Fibroblast of lung (primary cell): Measurements from ENCODE around the gene HSD3B1. TPM values are rescaled to one million over a fixed set of nuclear protein-coding genes. Genes with fewer than 3 reads are reported as not detected.

Experiments used
- DNase-seq, 2 donors: peaks; one replicate each; pipeline versions ENCODE4 v3.0.0 to v3.0.0-alpha.2; 2010; ENCODE audit warnings: low read depth in 2 of 2
- H2AFZ ChIP-seq: 2 replicates; pipeline ENCODE4 v1.5.1; 2012; ENCODE audit warnings: low read length, control low read depth, inconsistent platforms
- H3K27ac ChIP-seq: 2 replicates; pipeline ENCODE4 v1.5.1; 2011; ENCODE audit warnings: low read length, control low read depth; ENCODE audit not compliant: insufficient read depth
- H3K27me3 ChIP-seq: 2 replicates; pipeline ENCODE4 v1.5.1; 2011; ENCODE audit warnings: mild to moderate bottlenecking, low read length; ENCODE audit not compliant: control insufficient read depth, insufficient read depth
- H3K36me3 ChIP-seq: 2 replicates; pipeline ENCODE4 v1.5.1; 2011; ENCODE audit warnings: low read length; ENCODE audit not compliant: control insufficient read depth, insufficient read depth
- H3K4me1 ChIP-seq: 2 replicates; pipeline ENCODE4 v1.5.1; 2011; ENCODE audit warnings: low read length; ENCODE audit not compliant: control insufficient read depth, insufficient read depth; ENCODE audit errors: extremely low read depth
- H3K4me2 ChIP-seq: 2 replicates; pipeline ENCODE4 v1.5.1; 2011; ENCODE audit warnings: low read length, control low read depth; ENCODE audit not compliant: insufficient read depth; ENCODE audit errors: extremely low read depth
- H3K4me3 ChIP-seq, 4 experiments: fragments of 200-600 bp in 1 of 4; sonication (generic) in 1 of 4; replicated peaks in 1 of 4; 2 replicates each; pipeline ENCODE4 v1.5.1; 2011 to 2016; ENCODE audit warnings: low read length in 4 of 4, low read depth in 3 of 4, mild to moderate bottlenecking in 3 of 4, control low read depth in 2 of 4, inconsistent platforms in 1 of 4, mixed read lengths in 1 of 4; ENCODE audit not compliant: insufficient read depth in 1 of 4; ENCODE audit errors: control extremely low read depth in 1 of 4
- H3K79me2 ChIP-seq: 2 replicates; pipeline ENCODE4 v1.5.1; 2012; ENCODE audit warnings: mild to moderate bottlenecking, low read length, inconsistent platforms; ENCODE audit not compliant: control insufficient read depth, insufficient read depth
- H3K9ac ChIP-seq: 2 replicates; pipeline ENCODE4 v1.5.1; 2011; ENCODE audit warnings: mild to moderate bottlenecking, low read length, control low read depth; ENCODE audit not compliant: insufficient read depth
- H3K9me3 ChIP-seq: 2 replicates; pipeline ENCODE4 v1.5.1; 2012; ENCODE audit warnings: low read depth, low read length; ENCODE audit not compliant: control insufficient read depth, insufficient read depth
- H4K20me1 ChIP-seq: 2 replicates; pipeline ENCODE4 v1.5.1; 2011; ENCODE audit warnings: low read length; ENCODE audit not compliant: control insufficient read depth, insufficient read depth; ENCODE audit errors: extremely low read depth
- CTCF ChIP-seq, 2 donors: IDR thresholded peaks in 1 of 2; conservative IDR thresholded peaks in 1 of 2; 1 replicate in 1 of 2; 2 replicates in 1 of 2; pipeline ENCODE4 v1.5.1; 2011 to 2012; ENCODE audit warnings: low read length in 2 of 2, control low read depth in 1 of 2, inconsistent platforms in 1 of 2, low read depth in 1 of 2, mild to moderate bottlenecking in 1 of 2
- EZH2 ChIP-seq: IDR thresholded peaks from 2 replicates; pipeline ENCODE4 v1.5.1; 2012; ENCODE audit warnings: low read length, control low read depth, mild to moderate bottlenecking; ENCODE audit errors: missing control alignments
- polyA plus RNA-seq, 2 donors: library from polyadenylated mRNA; depleted of rRNA in 1 of 2; stranded (reverse) in 1 of 2; unstranded in 1 of 2; fragments of >200 nt; gene quantifications; 2 replicates each; pipeline ENCODE4 v1.2.1, GENCODE V29; 2011 to 2012; ENCODE audit warnings: missing spikeins in 1 of 2
- total RNA-seq: library from RNA; depleted of rRNA; stranded (reverse); fragments of >200 nt; gene quantifications from 2 replicates; pipeline ENCODE4 v1.2.1, GENCODE V29; 2014

Gene HSD3B1
- total and polyA plus RNA-seq, 2 donors (not counting 1 experiment from before 2014, with no cell fraction given): not detected

GRCh38 chr1:119477710-119478109 is 29.3 kb upstream of the HSD3B1 start:
- no peaks in the 10 kb centered on the region for H3K4me1 ChIP-seq
- no peaks in the 10 kb centered on the region for H3K36me3 ChIP-seq
- H3K27ac ChIP-seq: no peak overlapping the region
- no peak overlapping the region for H2AFZ ChIP-seq
- TF ChIP-seq EZH2 (no peak), CTCF (conservative IDR thresholded peaks at IDR 0.05 in 1 of 2, IDR thresholded peaks at IDR 0.05 in 1 of 2; ENCODE audit: low read depth in 1 of 2, low read length in 2 of 2) (no peak)
- no peaks in the 10 kb centered on the region for H4K20me1 ChIP-seq
- no peak overlapping the region for H3K4me3 ChIP-seq
- H3K9ac ChIP-seq: no peak overlapping the region
- peak in 1 of 2 donors; percentile 6 for DNase-seq
- H3K9me3 ChIP-seq: no peaks in the 10 kb centered on the region
- H3K4me2 ChIP-seq: no peak overlapping the region
- no peaks in the 10 kb centered on the region for H3K79me2 ChIP-seq
- H3K27me3 ChIP-seq: no peaks in the 10 kb centered on the region

GRCh38 chr1:119480175-119480574 is 26.8 kb upstream of the HSD3B1 start:
- Histone ChIP-seq H3K79me2 (no peaks in the 10 kb centered on the region), H3K4me1 (no peaks in the 10 kb centered on the region), H3K27ac (no peak overlapping the region), H2AFZ (no peak overlapping the region), H3K4me2 (no peak overlapping the region), H3K27me3 (no peaks in the 10 kb centered on the region), H3K9ac (no peak overlapping the region), H4K20me1 (no peaks in the 10 kb centered on the region), H3K9me3 (no peaks in the 10 kb centered on the region), H3K4me3 (no peak overlapping the region), H3K36me3 (no peaks in the 10 kb centered on the region)
- no peak for TF ChIP-seq CTCF (conservative IDR thresholded peaks at IDR 0.05 in 1 of 2, IDR thresholded peaks at IDR 0.05 in 1 of 2; ENCODE audit: low read depth in 1 of 2, low read length in 2 of 2)
- no peak for TF ChIP-seq EZH2
- DNase-seq: no peak

GRCh38 chr1:119481951-119482350 is 25.1 kb upstream of the HSD3B1 start:
- Histone ChIP-seq H3K9ac (no peak overlapping the region), H2AFZ (no peak overlapping the region), H3K9me3 (no peaks in the 10 kb centered on the region), H3K79me2 (no peaks in the 10 kb centered on the region), H3K4me1 (no peaks in the 10 kb centered on the region), H3K36me3 (no peaks in the 10 kb centered on the region), H3K4me2 (no peak overlapping the region), H3K27me3 (no peaks in the 10 kb centered on the region), H4K20me1 (no peaks in the 10 kb centered on the region), H3K4me3 (no peak overlapping the region), H3K27ac (no peak overlapping the region)
- DNase-seq: no peak
- TF ChIP-seq CTCF (conservative IDR thresholded peaks at IDR 0.05 in 1 of 2, IDR thresholded peaks at IDR 0.05 in 1 of 2; ENCODE audit: low read depth in 1 of 2, low read length in 2 of 2): no peak
- TF ChIP-seq EZH2: no peak
